NCI-H460 (cell line): ENCODE measurements around the gene GRAMD1B. TPM values are rescaled to one million over a fixed set of nuclear protein-coding genes. Genes with fewer than 3 reads are reported as not detected.
"Not testable (repeated sequence)": the region's sequence is repeated elsewhere in the genome, so short reads cannot be mapped to it uniquely, and the experiment has no call there.

ENCODE experiments used
- DNase-seq: peaks from one replicate; pipeline ENCODE4 v3.0.0-alpha.2; 2016; ENCODE audit warnings: low read depth; ENCODE audit errors: extremely low read depth
- total RNA-seq: library from RNA; depleted of rRNA; stranded (reverse); fragments of >200 nt; shearing (Covaris generic); gene quantifications from 2 replicates; pipeline ENCODE4 v1.2.3, GENCODE V29; 2014

The GRAMD1B gene
- total RNA-seq, 1 experiment from 2014 or later, result 279 TPM

GRCh38 chr11:123559523-123559955, 129.5 kb downstream of the GRAMD1B start:
- no peak for DNase-seq

DNA sequence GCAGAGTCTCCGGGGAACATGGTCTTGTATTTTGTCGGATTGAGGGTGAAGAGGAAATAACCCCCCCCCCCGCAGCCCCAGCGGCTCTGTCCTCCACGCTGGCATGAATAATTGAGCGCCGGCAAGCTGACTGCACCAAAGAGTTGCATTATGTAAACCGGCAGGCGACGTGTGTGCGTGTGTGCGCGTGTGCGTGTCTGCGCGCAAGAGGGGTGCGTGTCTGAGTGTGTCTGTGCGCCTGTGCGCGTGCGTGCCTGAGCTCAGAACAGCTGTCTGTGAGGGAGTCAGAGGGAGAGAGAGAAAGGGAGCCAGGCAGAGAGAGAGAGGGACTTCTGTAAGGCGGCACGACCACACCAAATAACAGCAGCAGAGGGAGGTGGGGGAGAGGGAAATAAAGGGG, 129.9 kb downstream of the GRAMD1B start:
- DNase-seq, result no peak

DNA sequence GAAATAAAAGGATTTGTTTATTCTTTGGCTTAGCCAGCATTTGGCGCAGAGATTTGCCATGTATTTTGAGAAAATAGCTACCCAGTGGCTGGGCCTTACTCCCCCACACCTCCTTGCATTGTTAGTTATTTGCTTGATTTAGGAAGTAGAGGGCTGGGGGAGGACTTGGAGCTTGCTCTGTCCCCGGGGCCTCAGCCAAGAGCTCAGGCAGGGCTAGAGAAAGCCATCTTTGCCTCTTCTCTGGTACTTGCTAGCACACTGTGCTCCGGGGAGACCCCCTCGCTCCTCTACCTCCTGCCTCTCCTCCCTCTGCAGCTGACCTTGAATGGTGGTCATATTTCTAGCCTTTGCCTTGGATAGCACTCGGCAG, 131.3 kb downstream of the GRAMD1B start:
- DNase-seq, result no peak

DNA sequence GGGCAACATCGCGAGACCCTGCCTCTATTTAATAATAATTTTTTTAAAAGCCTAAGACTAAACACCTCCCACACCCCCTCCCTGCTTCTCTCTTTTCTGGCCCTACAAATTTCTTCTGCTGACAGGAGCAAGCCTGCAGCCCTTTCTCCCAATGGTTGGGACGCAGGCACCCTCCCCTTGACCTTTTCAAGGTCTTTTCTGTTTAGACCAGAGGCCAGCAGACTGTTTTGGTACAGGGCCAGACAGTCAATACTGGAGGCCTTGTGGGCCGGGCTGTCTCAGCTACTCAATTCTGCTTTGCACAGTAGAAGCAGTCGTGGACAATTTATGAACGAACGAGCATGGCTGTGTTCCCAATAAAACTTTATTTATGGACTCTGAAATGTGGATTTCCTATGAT, 132.1 kb downstream of the GRAMD1B start:
- no peak for DNase-seq

DNA sequence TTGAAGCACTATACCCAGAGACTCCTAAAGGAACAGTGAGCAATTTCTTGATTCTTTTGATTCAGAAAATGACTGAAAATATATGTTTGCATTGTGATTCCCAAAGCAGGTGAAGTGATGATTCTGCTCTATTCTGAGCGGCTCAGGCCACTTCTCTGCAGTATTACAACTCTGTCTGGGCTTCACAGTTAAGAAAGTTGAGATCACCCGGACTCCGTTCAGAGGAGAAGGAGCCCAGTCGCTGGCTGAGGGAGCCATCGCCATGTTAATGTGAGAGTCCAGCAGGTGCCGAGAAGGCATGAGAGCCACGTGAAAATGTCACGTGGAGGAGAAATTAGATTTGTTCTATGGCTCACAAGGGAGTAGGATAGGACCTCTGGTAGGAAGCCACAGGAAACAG, 132.8 kb downstream of the GRAMD1B start:
- no peak for DNase-seq

DNA sequence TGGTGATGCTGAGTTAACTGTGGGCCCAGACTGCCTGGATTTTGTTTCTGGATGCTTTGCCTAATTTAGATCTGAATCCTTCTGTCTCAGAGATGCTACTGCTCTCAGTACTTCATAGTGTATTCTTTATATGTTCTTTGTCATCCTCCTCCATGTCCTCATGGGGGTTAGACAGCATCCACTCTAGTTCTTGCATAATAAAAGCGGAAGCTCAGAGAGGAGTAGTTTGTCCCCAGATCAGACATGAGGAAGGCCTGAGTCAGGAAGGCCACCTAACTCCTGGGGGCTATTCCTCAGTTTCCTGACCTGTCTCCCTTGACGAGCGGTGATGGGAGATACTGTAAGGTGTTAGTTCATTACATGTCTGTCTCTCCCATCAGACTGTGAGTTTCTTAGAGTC, 134.2 kb downstream of the GRAMD1B start:
- no peak for DNase-seq

- DNase-seq, result no peak
Measured at GRCh38 chr11:123566852-123567251, 136.8 kb downstream of the GRAMD1B start.

- no peak for DNase-seq
Measured at GRCh38 chr11:123567466-123567865, 137.4 kb downstream of the GRAMD1B start.

DNA sequence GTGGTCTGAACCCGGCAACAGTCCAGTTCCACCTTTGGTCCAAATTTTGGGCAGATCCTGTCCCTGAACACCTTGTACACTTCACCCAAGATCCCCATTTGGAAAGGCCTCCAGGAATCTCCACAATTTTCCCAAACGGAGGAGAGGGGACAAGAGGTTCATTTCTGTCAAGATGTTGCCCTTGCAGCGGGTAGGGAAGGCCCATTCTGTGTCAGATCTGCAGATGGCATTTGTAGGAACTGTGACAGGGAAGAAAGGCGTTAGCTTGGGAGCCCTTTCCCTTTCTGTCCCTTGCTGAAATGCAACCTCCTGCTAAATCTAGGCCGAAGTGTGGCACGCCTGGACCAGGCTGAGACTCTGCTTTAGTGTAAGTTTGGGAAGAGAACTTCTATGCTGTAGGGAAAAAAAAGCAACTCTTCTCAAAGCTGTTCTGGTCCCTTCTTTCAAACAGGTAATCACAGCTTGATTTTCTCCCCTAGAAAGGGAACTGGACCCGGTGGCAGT, 138.3 kb downstream of the GRAMD1B start:
- no peak for DNase-seq

DNA sequence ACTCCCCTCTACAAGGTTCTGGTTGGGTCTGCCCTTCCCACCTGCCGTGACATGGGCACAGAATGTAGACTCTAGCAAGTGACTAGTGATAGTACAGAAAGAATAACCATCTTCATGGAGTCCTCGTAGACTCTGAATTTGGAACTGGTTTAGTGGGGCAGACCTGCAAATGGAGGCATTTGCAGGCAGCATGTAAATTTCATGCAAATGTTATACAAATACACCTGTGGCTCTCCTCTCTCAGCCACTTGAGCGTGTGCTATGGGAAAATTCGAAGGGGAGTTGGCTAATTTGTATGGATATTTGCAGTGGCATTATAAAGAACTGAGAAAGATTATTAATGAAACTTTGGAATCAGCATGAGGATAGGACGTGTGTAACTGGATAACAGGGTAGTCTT, 139.3 kb downstream of the GRAMD1B start:
- DNase-seq, result no peak

DNA sequence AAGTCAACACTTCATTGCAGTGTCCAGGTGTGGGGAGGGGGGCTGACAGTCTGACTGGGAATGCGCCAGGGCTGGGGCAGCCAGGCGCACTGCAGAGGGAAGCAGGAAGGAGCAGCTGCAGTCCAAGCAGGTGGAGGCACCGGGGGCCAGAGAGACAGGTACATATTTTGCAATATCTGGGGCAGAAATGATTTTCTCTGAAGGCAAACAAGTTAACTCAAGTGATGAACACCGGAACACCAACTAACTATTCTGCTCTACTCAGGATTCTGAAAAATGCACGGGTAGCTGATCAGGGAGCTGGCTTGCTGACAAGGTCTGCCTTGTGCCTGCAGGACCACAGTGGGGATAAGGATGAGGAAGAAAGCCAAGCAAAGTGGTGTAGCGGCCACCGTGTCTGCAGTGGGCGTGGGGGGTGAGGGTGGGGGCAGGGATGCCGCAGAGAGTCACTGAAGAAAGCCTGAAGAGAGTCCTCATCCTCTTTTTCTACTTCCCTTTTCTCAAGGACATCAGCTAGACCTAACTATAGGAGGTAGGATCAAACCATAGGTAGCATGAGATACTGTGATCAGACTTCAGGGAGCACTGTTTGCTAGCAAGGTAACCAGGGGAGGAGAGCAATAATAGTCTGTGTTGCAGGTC, 141.0 kb downstream of the GRAMD1B start:
- DNase-seq, result no peak

DNA sequence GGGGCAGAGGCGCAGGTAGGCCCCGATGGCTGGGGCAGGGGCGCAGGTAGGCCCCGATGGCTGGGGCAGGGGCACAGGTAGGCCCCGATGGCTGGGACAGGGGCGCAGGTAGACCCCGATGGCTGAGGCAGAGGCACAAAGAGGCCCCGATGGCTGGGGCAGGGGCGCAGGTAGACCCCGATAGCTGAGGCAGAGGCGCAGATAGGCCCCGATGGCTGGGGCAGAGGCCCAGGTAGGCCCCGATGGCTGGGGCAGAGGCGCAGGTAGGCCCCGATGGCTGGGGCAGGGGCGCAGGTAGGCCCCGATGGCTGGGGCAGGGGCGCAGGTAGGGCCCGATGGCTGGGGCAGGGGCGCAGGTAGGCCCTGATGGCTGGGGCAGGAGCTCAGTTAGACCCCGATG, 142.7 kb downstream of the GRAMD1B start:
- not testable (repeated sequence) for DNase-seq

- DNase-seq, result no peak
Measured at GRCh38 chr11:123573286-123573685, 143.2 kb downstream of the GRAMD1B start.

GRCh38 chr11:123575441-123575840, 145.4 kb downstream of the GRAMD1B start:
- no peak for DNase-seq

- no peak for DNase-seq
Measured at GRCh38 chr11:123576082-123576481, 146.0 kb downstream of the GRAMD1B start.

- no peak for DNase-seq
Measured at GRCh38 chr11:123576501-123576900, 146.4 kb downstream of the GRAMD1B start.

GRCh38 chr11:123577081-123577598, 147.1 kb downstream of the GRAMD1B start:
- DNase-seq, result peak; percentile 38

- DNase-seq, result no peak
Measured at GRCh38 chr11:123578778-123579481, 148.9 kb downstream of the GRAMD1B start.

- no peak for DNase-seq
Measured at GRCh38 chr11:123579482-123579812, 149.4 kb downstream of the GRAMD1B start.

DNA sequence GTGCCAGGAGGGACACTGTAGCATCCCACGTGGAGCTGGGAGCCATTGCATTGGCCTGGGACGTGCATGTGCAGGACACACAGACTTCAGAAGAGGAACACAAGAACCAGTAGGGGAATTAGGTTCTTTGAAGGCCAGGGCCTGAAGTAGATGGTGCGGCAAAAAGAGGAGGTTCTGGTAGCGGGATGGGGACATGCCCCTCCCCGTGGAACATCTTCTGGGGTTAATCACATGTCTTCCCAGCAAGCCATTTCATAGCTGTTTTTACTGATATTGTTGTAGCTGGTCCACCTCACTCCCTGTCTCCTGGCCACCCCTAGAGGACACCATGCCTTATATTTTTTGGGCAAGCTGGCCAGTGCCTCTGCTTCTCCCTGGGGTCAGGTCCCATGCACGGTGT, 150.1 kb downstream of the GRAMD1B start:
- no peak for DNase-seq

- peak; percentile 43 for DNase-seq
Measured at GRCh38 chr11:123580557-123581275, 150.6 kb downstream of the GRAMD1B start.
